ENCODE results near the gene SEPTIN12. TPM values are rescaled to one million over a fixed set of nuclear protein-coding genes. Genes with fewer than 3 reads are reported as not detected.

SEPTIN12 gene
- total RNA-seq, 1 experiment from 2014 or later, result not detected

DNA sequence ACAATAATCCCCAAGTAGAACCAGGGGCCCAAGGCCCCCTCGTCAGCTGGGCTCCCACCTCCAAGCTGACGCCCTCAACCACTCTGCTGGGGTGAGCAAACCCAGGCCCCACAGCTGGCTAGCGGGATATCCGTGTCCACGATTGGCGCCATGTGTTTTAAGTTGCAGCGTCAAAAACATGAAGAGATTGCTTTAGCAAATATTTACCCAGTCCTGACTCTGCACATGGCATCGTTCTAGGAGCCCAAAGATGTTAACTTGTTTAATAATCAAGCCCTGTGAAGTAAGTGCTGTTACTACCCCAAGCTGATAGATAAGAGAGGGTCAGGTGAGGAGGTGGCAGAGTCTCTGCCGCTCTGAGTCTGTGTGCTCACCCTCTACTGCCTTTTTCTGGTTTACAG is 344 bp upstream of the SEPTIN12 start:
- intact Hi-C loops (cut with micrococcal nuclease; ENCODE audit: unreplicated experiment) (no loop called here), in situ Hi-C loops (cut with HindIII; ENCODE audit: low pct_unique_long_range_greater_than_20kb, low sequenced_read_pairs) (no loop called here)
- no peak for TF ChIP-seq POLR2AphosphoS5 (IDR thresholded peaks at IDR 0.05; ENCODE audit: low read depth, low read length)
- TF ChIP-seq SIN3A (IDR thresholded peaks at IDR 0.05; ENCODE audit: borderline replicate concordance, insufficient read depth, low read depth, low read length), result no peak
- TF ChIP-seq, protein P1, sequence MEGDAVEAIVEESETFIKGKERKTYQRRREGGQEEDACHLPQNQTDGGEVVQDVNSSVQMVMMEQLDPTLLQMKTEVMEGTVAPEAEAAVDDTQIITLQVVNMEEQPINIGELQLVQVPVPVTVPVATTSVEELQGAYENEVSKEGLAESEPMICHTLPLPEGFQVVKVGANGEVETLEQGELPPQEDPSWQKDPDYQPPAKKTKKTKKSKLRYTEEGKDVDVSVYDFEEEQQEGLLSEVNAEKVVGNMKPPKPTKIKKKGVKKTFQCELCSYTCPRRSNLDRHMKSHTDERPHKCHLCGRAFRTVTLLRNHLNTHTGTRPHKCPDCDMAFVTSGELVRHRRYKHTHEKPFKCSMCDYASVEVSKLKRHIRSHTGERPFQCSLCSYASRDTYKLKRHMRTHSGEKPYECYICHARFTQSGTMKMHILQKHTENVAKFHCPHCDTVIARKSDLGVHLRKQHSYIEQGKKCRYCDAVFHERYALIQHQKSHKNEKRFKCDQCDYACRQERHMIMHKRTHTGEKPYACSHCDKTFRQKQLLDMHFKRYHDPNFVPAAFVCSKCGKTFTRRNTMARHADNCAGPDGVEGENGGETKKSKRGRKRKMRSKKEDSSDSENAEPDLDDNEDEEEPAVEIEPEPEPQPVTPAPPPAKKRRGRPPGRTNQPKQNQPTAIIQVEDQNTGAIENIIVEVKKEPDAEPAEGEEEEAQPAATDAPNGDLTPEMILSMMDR (IDR thresholded peaks at IDR 0.05), result no peak
- POLR2A ChIA-PET, result no interaction called here
- no TSS peak for BruUV-seq (replicated peaks)
- ATAC-seq, result no peak
- H3K4me1 ChIP-seq (ENCODE audit: control insufficient read depth, insufficient read depth, low read length), result peaks cover 8% of the 10 kb centered on the region; the same call in 1 of the 2 replicates
- H3K4me3 ChIP-seq (ENCODE audit: low read depth in 2 of 2, low read length in 2 of 2), result no peak overlapping the region
- CTCF ChIA-PET, result no interaction called here
- H3K27me3 ChIP-seq (ENCODE audit: control insufficient read depth, insufficient read depth, low read length), result no peaks in the 10 kb centered on the region
- no peak overlapping the region for H3K27ac ChIP-seq (ENCODE audit: low read length)
- H3K9me3 ChIP-seq (ENCODE audit: control insufficient read depth, insufficient read depth, low read depth, low read length), result no peaks in the 10 kb centered on the region
- DNase-seq (ENCODE audit: low read depth, low spot score), result no peak
- H3K36me3 ChIP-seq (ENCODE audit: control insufficient read depth, insufficient read depth, low read length), result no peaks in the 10 kb centered on the region

DNA sequence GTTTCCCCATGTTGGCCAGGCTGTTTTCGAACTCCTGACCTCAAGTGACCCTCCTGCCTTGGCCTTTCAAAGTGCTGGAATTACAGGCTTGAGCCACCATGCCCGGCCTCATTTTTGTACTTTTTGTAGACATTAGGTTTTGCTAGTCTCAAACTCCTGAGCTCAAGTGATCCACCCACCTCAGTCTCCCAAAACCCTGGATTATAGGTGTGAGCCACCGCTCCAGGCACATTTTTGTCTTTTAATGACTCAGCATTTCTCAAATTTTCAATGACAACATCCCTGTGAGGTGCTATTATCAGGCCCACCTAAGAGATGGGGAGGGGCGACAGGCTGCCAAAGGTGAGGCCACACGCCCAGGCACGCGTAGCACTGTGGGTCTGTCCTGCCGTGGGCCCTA is 1.1 kb downstream of the SEPTIN12 start:
- ChIA-PET CTCF (no interaction called here), POLR2A (no interaction called here)
- no peaks in the 10 kb centered on the region for H3K27me3 ChIP-seq (ENCODE audit: control insufficient read depth, insufficient read depth, low read length)
- ATAC-seq (no peak), DNase-seq (ENCODE audit: low read depth, low spot score) (no peak)
- no TSS peak for BruUV-seq (replicated peaks)
- no peak overlapping the region for H3K4me3 ChIP-seq (ENCODE audit: low read depth in 2 of 2, low read length in 2 of 2)
- intact Hi-C loops (cut with micrococcal nuclease; ENCODE audit: unreplicated experiment), result no loop called here
- H3K4me1 ChIP-seq (ENCODE audit: control insufficient read depth, insufficient read depth, low read length), result peaks cover 8% of the 10 kb centered on the region; the same call in 1 of the 2 replicates
- TF ChIP-seq, protein P2, sequence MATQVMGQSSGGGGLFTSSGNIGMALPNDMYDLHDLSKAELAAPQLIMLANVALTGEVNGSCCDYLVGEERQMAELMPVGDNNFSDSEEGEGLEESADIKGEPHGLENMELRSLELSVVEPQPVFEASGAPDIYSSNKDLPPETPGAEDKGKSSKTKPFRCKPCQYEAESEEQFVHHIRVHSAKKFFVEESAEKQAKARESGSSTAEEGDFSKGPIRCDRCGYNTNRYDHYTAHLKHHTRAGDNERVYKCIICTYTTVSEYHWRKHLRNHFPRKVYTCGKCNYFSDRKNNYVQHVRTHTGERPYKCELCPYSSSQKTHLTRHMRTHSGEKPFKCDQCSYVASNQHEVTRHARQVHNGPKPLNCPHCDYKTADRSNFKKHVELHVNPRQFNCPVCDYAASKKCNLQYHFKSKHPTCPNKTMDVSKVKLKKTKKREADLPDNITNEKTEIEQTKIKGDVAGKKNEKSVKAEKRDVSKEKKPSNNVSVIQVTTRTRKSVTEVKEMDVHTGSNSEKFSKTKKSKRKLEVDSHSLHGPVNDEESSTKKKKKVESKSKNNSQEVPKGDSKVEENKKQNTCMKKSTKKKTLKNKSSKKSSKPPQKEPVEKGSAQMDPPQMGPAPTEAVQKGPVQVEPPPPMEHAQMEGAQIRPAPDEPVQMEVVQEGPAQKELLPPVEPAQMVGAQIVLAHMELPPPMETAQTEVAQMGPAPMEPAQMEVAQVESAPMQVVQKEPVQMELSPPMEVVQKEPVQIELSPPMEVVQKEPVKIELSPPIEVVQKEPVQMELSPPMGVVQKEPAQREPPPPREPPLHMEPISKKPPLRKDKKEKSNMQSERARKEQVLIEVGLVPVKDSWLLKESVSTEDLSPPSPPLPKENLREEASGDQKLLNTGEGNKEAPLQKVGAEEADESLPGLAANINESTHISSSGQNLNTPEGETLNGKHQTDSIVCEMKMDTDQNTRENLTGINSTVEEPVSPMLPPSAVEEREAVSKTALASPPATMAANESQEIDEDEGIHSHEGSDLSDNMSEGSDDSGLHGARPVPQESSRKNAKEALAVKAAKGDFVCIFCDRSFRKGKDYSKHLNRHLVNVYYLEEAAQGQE (IDR thresholded peaks at IDR 0.05; ENCODE audit: insufficient read depth in 1 of 2, low read depth in 2 of 2, low read length in 1 of 2), result no peak
- TF ChIP-seq, protein P1 (IDR thresholded peaks at IDR 0.05), result no peak
- TF ChIP-seq SIN3A (IDR thresholded peaks at IDR 0.05; ENCODE audit: borderline replicate concordance, insufficient read depth, low read depth, low read length), result no peak
- H3K27ac ChIP-seq (ENCODE audit: low read length), result no peak overlapping the region
- H3K9me3 ChIP-seq (ENCODE audit: control insufficient read depth, insufficient read depth, low read depth, low read length), result no peaks in the 10 kb centered on the region
- in situ Hi-C loops (cut with HindIII; ENCODE audit: low pct_unique_long_range_greater_than_20kb, low sequenced_read_pairs), result no loop called here
- H3K36me3 ChIP-seq (ENCODE audit: control insufficient read depth, insufficient read depth, low read length), result no peaks in the 10 kb centered on the region

Data from Panc1 (cell line).